GM23248 (cell line): ENCODE data around the gene STRA6.

ENCODE experiments used
- EZH2 ChIP-seq: fragments of 200-600 bp; sonication (generic); IDR thresholded peaks from 2 replicates; pipeline ENCODE4 v1.6.1; 2018; ENCODE audit warnings: antibody characterized with exemption, mild to moderate bottlenecking; ENCODE audit not compliant: insufficient read depth, poor library complexity, severe bottlenecking
- EZH2phosphoT487 ChIP-seq: fragments of 200-600 bp; sonication (generic); IDR thresholded peaks from 2 replicates; pipeline ENCODE4 v1.6.1; 2018; ENCODE audit warnings: antibody characterized with exemption, moderate library complexity, mild to moderate bottlenecking, low read depth; ENCODE audit not compliant: insufficient read depth

DNA sequence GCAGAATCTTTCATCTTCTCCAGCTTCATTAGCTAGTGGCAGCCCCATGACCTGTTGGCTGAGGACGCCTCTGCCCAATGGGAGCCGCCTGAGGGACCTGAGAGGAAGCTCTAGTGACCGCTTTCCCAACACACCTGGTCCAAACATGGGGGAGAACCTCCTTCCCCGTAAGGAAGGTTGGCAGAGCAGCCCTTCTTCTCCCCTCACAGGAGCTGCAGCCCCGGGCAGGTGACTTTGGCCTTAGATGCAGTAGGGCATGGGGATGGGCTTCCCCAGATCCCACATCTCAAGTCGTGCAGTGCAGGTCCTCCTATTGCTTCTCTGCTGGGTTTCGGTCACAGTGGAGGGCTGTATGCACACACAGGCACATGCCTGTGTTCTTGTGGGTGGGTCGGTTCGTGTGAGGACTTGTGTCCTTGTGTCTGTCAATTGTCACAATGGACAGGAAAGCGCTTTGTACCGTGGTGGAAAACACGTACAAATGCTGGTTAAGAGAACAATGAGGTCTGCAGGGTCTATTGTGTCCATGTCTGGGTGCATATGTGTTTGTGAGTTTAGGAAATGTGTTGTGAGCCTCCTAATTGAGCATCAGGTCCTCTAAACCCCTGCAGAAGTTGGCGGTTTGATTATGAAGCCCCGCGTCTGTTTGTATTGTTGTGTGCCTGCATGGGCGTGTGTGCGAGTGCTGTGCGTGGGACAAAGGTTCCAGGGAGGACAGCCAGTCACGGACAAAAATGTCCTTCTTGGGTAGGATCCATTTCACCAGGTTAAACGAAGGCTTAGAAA is 70.8 kb downstream of the STRA6 start:
- no peak for TF ChIP-seq EZH2
- no peak for TF ChIP-seq EZH2phosphoT487
